Activated gamma-delta T cell treated with anti-CD3 and anti-CD28 coated beads, Interleukin-2, amount 50 U/mL, for 16 hours (primary cell): Measurements from ENCODE around the gene DNM3.

Experiments used
- DNase-seq: peaks from one replicate; pipeline ENCODE4 v3.0.0-alpha.2; 2020; ENCODE audit warnings: low read depth

The DNM3 gene

DNA sequence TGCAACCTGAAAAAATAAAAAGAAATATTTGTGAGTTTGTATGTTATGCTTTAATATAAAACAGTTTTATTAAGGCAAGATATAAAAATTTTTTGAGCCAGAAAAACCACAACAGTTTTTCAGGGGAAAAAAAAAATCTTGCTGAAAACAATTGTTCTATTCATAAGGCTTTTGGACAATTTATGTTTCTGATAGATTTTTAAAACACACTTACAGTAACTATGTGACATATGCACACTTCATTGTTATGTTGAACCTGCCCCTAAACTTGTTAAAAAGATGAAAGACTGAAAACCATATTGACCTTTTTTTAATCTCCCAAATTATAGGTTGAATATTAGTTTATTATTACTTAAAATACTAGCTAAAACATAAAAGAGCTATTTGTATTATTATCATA, 299.3 kb downstream of the DNM3 start:
- DNase-seq: no peak

DNA sequence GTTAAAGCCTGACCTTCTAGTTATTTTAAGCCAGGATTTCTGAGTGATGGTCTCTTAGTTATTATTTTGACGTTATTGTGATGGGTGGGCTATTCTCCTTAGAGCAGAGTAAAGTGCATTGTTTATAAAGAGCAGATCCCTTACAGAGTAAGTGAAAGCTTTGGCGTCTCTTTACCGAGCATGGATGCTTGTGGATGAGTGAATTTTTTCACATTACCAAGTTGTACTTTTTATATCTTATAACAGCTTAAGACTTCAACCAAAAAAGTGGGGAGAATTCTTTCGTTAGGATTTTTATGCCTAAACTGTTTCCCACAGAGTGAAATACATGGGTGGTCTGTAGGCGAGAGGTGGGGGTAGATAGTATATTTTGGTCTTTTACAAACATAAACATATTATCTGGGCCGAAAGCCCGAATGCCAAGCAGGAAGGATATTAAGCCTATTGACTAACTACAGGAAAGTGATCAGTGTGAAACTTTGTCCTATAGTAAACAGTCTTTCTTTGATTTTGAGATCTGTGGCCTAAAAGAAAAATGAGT, 300.1 kb downstream of the DNM3 start:
- DNase-seq: no peak

DNA sequence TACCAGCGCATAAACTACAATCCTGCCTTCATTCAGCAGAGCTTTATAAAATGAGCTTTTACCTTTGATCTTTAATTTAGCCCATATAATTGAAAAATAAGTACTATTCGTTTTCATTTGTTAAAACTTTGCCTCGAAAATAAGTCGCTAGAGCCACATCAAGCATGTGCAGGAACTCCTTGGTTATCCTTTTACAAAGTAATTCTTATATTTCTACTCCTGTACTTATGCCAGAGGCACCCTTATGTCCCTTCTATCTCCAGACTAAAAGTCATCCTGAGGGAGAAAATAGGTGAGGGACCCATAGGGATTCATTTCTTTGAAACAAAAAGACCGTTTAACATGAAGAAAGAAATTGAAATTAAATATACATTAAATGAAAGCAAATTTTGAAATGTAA, 301.0 kb downstream of the DNM3 start:
- no peak for DNase-seq

DNA sequence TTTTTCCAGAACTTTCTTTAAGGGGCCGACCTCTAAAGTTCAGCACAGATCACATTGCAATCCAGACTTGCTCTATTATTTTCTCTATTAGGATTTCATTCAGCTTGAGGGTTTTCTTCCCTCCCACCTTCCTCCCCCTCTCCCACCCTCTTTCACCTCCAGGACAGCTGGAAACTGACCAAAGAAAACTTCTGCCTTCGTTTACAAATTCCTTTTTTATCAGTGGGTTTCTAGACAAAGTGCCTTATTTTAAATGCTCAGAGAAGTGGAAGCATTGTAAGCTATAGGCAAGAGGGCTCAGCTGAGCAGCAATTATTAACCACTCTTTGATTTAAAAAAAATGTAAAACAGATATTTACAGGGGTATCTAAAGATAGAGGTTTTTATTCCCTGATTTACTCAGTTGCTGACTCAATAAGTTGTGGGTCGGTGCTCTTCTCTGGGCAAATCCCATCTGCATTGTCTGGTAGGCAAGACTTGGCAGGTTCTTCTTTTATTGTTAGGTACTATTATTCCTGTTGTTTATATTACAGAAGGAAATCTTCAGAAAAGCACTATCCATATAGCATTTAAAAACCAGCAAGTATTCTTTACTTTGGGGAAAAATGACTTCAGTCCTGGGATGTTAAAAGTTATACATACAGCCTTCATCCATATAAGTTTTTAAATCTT, 302.2 kb downstream of the DNM3 start:
- no peak for DNase-seq

DNA sequence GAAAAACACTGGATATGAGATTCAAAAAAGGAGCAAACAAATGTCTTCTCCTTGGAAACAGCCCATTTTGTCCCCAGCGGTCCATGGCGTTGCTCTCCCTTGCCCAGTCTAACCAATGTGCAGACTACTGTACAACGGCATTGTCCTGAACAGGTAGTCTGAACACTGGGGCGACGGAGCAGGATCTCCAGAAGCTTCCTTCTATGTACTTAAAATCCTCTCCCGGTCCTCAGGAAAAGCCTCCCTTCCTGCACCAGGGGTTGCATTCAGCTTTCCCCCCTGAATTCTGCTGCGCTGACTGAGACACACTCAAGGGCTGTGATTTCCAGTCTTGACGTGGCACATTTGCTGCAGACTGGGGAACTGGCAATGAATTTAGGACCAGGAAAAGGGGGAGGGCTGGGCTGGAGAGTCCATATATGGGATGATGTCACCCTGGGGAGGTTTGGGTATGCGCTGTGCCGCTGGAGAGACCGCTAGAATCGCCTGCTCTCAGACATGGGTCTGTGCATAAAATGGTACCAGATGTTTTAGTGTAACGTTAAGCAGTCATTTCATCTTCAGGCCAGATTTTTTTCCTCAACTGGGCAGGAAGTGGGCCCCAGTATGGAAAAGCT, 303.3 kb downstream of the DNM3 start:
- DNase-seq: no peak

DNA sequence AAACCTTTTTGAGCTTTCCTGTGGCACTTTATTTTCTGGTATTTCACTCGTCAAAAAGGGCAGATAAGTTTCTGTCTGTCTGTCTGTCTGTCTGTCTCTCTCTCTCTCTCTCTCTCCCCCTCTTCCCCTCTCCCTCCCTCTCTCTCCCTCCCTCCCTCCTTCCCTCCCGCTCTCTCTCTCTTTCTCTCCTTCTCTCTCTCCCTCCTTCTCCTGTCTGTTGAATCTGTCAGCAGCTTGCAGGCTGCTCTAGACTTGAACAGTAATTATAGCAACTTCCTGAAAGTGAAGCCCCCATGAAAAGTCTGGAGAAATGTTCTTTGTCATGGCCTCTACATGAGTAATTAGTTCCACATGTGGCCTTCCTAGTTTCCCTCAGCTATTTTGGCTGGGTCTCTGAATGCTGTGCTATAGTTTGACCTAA, 303.9 kb downstream of the DNM3 start:
- DNase-seq: no peak

DNA sequence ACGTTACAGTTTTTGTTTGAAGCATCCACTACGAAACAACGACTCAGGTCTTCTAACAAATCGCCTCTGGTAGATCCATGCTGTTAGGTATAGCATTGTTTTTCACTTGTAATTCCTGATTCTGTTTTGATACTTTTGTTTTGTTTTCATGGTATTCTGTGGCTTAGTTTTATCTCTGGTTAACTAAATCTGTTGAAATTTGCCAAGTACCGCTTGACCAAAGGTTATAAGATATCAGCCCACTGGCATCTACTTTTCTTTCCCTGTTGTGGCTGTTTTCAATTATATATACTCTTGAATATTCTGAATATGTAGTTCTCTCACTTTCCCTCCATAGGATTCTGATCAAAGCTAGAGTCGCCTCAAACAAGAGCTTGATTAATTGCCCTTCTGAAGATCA, 304.4 kb downstream of the DNM3 start:
- no peak for DNase-seq

DNA sequence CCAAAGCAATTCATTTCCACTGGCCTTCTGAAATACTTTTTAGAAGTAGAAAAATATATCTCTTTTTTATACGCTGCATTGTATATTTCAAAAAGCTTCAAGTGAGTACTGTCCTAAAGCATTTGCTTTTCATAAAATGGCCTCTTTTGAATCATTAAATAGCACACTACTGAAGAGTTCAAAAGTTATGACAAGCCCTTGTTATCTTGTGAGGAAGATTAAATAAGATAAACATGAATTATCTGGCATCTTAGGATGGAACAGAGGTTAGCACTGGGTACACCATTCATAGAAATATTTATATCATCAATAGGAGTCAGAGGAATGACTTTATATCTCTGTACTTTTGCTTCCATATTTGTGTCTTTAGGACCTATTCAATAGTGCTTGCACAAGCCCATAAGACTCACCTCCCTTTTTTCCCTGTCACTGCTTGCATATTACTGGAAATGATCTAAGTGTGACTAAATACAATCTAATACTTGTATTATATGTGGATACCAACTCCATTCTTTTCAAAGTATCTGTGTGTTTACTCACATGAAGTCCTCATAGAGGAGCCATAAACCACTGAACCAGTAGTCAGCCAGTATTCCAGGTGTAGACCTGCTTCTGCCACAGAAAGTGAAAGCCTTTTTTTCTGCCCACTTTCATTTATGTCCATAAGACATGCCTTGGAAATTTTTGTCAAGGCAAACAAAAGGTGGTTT, 305.0 kb downstream of the DNM3 start:
- DNase-seq: no peak

DNA sequence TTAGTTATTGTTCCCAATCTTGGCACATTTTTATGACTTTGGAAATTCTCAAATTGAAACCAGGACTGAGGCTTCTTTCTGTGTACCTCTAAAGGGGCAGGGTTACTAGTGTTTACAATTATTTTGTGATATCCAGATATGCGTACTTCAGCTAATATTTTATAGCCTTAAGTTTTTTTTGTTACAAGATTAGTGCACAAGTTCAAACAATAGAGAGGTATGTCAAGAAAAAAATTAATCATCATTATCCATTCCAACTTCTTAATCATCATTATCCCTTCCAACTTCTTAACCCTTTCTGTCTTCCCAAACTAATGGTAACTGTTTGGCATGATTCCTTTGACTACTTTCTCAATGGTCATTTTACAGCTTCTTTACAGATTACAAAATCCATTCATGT, 306.2 kb downstream of the DNM3 start:
- DNase-seq: no peak

DNA sequence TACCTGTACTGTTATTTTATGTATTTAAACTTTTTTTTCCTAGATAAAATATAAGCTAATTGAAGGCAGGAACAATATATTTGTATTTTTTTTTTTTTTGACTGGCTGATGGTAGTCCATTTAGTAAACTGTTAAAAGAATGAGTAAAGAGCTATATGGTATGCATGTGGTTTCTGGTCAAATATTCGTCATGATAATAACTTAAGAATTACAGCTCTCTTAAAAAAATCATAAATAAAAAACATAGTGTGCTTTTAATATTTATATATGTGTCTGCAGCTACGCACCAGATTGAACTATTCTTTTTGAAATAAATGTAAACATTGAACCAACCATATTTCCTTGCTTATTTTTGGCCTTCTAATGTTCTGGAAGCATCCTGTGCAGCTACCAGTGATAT, 306.9 kb downstream of the DNM3 start:
- no peak for DNase-seq

DNA sequence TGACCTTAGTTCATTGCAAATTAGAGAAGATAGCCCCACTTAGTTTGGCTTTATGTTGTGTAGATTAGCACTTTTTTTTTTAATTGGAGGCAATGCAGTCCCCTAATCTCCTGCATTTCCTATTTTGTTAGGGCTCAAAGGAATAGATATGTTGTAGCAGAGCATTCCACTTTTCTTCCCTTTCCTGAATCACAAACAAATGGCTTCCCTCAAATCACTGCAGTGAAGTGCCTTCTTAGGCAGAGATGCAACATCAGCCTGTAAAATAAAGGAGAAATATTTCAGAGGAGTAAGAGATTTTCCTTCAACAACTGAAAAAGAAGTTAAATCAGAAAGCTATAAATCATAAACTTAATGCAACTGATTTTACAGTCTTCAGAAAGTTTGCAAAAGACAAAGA, 307.4 kb downstream of the DNM3 start:
- DNase-seq: no peak

DNA sequence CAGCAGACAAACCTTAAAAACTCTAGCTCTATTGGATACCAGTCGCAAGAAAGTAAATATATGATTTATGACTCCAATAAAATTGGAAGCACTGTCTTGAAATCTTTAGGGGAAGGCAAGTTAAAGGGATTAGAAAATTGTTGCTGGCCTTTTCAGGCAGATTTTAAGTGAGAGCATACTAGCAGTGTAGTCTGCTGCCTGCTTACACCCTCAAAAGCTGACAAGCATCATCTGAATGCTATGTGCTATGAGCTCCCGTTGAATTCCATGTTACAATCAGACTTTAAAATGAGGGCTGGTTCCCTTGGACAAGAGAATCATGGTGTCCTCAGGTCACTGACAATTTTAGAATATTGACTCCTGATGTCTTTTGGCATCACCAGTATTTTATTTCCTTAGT, 308.0 kb downstream of the DNM3 start:
- no peak for DNase-seq

DNA sequence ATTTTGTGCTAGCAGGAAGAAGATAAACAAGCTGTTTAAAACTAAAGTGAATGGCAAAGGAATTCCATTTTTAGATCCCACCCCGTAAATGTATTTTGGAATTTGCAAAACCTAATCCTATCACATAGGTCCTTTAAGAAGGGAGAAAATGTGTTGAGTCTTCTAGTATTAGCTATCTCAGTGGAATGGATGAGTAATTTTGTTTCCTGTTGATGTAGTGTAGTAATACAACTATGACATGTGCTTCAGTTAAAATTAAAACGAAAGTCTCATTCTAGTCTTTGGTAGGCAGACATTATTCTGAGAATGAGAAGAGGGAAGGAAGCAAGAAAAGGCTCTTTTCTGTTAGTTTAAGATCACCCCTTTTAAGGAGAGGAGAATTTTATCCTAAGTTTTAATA, 313.3 kb downstream of the DNM3 start:
- DNase-seq: no peak

DNA sequence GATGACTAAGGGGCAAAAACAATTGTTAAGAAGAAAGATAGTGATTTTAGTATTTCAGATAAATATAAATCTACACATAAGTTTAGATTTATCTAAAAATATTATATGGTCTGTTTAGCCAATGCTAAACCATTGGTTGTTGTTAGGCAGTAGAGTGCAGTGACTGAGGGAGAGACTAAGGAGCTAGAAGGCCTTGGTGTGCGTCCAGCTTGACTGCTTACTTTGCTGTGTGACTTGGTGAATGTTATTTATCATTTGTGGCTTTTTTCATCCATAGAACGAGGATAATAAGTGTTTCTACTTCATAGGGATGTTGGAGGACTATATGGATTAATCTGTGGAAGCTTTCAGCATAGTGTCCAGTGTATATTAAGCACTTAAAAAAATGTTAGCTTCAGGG, 314.5 kb downstream of the DNM3 start:
- no peak for DNase-seq

DNA sequence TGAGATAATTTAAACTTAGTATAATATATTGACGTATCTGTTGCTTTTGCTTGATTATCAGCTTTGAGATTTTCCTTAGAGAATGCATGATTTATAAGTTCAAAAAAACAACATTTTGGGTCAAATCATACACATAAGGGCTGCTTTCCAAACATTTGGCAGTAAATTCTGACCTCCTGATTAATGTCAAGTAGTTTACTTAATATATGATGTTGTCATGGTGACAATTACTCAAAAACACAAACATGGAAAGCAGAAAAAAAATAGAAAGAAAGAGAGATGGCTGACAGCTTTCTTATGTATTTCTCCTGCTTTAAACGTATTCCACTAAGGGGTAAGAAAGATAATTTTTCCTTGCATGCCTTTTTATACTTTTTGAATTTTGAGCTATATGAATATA, 320.9 kb downstream of the DNM3 start:
- no peak for DNase-seq

DNA sequence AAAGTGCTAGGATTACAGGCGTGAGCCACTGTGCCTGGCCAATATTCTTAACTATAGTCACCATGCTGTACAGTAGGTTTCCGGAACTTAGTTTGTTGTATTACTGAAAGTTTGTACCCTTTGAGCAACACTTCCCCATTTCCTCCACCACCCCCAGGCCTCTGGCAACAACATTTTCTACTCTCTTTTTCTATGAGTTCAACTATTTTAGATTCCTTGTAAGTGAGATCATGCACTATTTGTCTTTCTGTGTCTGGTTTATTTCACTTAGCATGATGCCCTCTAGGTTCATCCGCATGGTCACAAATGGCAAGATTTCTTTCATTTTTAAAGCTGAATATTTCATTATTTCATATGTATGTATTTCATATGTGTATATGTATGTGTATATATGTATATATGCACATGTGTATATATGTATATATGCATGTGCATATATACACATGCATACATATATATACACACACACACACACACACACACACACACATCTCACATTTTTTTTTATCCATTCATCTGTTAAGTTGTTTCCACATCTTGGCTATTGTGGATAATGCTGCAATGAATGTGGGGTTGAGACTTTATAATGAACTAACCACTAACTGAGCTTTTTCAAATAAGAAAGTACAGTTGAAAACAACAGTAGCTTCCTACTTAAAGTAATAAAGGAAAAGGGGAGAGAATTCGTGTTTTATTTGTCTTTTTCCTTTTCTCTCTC, 322.4 kb downstream of the DNM3 start:
- no peak for DNase-seq

DNA sequence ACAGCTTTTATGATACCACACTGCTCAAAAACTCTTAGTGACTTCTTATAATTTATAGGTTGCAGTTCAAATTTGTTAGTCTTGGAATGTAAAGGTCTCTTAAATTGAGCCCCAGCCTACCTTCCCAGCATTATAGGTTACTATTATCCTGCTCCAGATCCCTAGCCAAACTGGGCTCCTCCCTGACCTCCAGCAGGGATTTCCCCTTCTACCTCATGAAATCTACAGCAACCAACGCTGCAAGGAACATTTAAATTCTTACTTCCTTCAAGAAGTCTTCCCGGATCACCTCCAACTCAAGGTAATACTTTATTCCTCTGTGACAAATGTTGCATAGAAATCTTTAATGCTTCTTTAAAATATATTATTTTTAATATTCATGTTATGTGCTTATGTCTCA, 324.1 kb downstream of the DNM3 start:
- no peak for DNase-seq

DNA sequence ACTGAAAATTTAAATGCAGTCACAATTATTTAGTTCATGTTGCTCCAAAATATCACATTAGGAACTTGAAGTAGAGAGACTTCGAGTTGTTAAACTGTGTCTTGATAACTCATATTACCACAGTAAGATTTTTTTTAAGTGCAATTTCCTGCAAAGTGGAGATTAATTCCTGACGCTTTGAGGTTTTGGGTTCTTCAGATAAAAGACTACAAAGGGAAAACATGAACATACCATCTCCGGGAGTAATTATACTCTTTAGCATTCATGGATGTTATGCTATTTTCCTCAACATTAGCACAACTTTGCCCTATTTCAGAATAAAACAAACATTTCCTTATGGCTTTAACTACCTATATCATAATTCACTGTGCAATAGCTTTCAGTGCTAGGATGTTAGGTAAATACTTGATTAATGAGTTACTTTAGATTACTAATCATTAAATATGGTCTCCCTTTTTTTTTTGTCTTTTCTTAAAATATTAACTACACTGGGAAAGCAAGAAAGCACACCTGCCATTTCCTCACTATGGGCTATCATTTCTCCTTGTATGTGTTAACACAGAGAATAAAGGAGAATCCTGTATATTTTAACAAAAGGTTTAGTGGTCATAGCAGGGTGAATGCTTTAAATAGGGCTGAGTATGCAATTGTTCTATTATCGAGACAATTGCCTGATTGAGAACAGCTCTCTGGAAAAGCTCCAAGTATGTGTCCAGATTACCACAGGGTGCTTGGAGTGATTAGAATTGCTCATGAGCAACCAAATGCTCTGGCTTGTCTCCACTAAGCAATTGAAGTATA, 326.7 kb downstream of the DNM3 start:
- no peak for DNase-seq

DNA sequence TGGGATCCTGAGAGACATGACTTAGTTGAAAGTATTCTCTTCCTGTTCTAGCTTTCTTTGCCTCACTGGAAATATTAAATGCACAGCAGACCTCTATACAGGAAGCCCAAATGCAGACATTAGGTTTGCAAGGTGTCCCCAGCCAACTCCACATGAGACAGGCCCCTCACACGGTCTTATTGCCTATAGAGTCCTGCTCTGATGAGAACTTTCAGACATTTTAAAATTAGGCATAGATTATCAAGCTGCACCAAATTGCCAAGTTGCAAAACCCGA, 327.2 kb downstream of the DNM3 start:
- DNase-seq: no peak

DNA sequence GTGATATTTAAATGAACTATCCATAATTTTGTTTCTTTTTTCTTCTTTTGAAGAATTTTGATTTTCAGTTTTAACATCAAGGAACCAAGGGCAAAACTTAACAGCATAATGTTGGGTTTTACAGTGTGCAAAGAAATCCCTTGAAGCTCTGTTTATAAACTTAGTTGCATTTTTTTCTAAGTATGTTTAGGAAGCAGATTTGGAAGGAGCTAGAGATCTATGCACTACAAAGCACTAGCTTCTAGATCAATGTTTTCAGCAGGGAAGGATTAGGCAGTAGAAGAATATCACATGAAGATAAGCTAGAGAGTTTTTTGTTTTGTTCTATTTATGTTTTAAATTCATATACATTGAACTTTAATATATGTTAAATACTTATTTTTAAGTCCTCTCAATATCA, 328.5 kb downstream of the DNM3 start:
- no peak for DNase-seq

DNA sequence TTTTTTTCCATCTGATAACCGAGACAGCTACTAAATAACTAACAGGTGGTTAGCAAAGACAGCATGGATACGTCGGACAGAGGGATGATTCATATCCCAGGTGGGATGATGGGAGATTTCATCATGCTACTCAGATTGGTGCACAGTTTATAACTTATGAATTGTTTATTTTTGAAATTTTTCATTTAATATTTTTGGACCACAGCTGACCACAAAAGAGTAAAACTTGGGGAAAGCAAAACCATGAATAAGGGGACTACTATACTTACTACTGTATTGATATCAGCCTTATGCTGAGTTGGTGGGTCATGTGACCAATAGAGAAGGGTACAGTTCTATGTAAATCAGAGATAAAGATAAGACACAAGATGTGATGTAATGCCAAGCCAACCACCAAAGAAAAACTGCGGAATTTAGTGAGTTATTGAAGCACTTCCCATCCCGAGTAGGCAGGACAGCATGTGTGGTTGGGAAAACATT, 331.1 kb downstream of the DNM3 start:
- no peak for DNase-seq

DNA sequence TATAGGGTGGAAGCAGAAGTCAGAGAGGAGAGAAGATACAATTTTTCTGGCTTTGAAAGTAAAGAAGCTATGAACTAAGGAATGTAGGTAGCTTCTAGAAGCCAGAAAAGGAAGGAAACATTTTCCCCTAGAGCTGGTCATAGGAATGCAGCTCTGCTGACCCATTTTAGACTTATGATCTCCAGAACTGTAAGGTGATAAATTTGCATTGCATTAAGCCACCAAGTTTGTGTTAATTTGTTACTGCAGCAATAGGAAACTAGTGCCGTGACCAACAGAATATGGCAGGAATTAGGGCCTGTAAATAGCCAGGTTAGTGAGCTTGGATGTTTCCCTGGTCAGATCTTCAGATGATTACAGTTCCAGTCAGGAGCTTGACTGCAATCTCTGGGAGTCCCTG, 334.9 kb downstream of the DNM3 start:
- no peak for DNase-seq
